Left cardiac atrium (tissue), 4 donors: ENCODE results near the gene CHRM4. TPM values are rescaled to one million over a fixed set of nuclear protein-coding genes. Genes with fewer than 3 reads are reported as not detected.
A peak's percentile ranks its signal among the peaks of the same experiment; 100 is the strongest.

ENCODE experiments used
- ATAC-seq, 2 donors: fragments of 200-7000 bp; cut with Tn5 transposase; one replicate each; pipeline ENCODE4 v1.9.1; 2020; ENCODE audit warnings: mild to moderate bottlenecking in 2 of 2, moderate library complexity in 2 of 2
- DNase-seq: peaks from one replicate; pipeline ENCODE4 v3.0.0-alpha.2; 2020
- intact Hi-C, 2 donors: fragments of 100-400 bp; cut with DNase I; formaldehyde crosslinking; loops; one replicate each; pipeline versions ENCODE4 v1.14.1 to v1.15.1; 2022 to 2023
- total RNA-seq, 2 donors: library from RNA; stranded (reverse); fragmentation: NEBNext Ultra II Directional; extraction: Animal tissue kit (Norgen Biotek cat#: 25700); gene quantifications; one replicate each; pipeline ENCODE4 v1.2.1, GENCODE V29; 2021
- donor health status: DM: no; HTN: yes; CAD: no.
- donor health status: DM: no; HTN: yes; CAD: no; lungs with severe emphysema.
- donor health status: DM: yes; HTN: yes; CAD: no.
- donor health status: Dilated cardiomyopathy.

Gene CHRM4
- total RNA-seq, 2 donors from 2014 or later = 0.21 TPM; not detected in 1

- DNase-seq = no peak
- intact Hi-C loops = no loop called here
- no peak for ATAC-seq
Observed at GRCh38 chr11:46360878-46361277, 30.7 kb downstream of the CHRM4 start.

- ATAC-seq = no peak
- no peak for DNase-seq
- intact Hi-C loops = no loop called here
Observed at GRCh38 chr11:46359953-46360352, 31.6 kb downstream of the CHRM4 start.

GRCh38 chr11:46357483-46357936 is 34.1 kb downstream of the CHRM4 start:
- DNase-seq (no peak), ATAC-seq (peak in 1 of 2 donors; percentile 2)
- intact Hi-C loops = no loop called here

- intact Hi-C loops = no loop called here
- ATAC-seq (peak in 1 of 2 donors; percentile 4), DNase-seq (no peak)
Observed at GRCh38 chr11:46356924-46357482, 34.6 kb downstream of the CHRM4 start.

DNA sequence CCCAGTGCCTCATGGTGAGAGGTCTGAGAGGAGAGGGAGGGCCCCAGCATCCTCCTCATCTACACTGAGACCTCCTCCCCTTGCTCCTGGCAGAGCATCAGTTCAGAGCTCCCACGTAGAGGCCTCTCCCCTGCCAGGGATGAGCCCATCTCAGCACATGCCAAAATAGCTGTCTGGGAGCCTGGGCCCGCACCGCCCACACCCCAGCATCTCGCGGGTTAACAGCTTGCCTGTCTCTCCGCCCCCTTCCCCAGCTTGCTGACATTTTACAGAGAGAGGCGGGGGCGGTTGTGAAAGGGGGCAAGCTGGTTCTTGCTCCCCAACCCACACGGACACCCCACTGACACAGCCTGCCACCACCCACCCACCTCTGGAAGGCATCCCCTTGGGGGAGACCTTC is 37.9 kb downstream of the CHRM4 start:
- ATAC-seq = peak; percentile 21 to 40
- intact Hi-C loops = loop anchor here in 1 of 2 donors (2.0 kb wide), 1 partner anchor 13 kb away; no protein-coding TSS in a partner anchor
- DNase-seq = no peak

DNA sequence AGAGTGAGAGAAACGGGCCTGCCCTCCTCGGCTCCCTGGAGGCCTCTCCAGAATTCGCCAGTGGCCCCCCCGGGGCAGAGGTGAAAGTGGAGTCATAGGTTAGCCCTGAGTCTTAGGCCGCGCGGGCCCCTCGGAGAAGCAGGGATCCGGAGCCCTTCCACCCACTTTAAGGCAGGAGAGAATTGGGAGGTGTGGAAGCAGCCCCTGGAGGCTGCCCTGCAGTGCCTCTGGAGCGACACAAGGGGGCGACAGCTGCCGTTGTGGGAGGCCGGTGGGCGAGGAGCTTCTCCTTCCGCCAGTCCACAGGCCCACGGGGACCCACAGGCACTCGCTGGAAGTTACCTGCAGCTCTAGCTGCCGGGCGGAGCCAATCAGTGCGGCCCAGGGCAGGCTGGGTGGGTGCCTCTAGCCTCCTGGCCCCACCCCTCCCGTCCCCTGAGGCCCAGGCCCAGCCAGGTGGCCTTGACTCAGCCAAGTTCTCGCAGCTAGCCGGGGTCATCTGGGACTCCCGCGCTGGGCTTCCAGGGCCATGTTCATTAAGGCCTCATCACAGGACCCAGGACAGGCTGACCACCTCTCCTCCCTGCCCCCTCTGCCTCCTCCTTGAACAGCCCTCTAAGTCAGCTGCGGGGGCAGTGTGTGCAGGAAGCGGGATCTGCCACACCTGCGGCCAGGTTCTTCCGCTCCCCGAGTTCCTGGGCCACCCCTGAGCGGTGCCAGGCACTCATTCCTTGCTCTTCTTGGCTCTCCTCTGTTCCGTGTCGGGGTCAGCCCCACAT is 39.3 kb downstream of the CHRM4 start:
- peak; percentile 20 to 33 for ATAC-seq
- intact Hi-C loops = loop anchor here in 1 of 2 donors (2.0 kb wide), 1 partner anchor 15 kb away; no protein-coding TSS in a partner anchor
- no peak for DNase-seq

- intact Hi-C loops = loop anchor here in 1 of 2 donors (2.0 kb wide), 1 partner anchor 15 kb away; no protein-coding TSS in a partner anchor
- ATAC-seq = no peak
- DNase-seq = no peak
Observed at GRCh38 chr11:46351606-46352005, 40.0 kb downstream of the CHRM4 start.

GRCh38 chr11:46351148-46351547 is 40.4 kb downstream of the CHRM4 start:
- ATAC-seq = no peak
- DNase-seq = no peak
- intact Hi-C loops = no loop called here

DNA sequence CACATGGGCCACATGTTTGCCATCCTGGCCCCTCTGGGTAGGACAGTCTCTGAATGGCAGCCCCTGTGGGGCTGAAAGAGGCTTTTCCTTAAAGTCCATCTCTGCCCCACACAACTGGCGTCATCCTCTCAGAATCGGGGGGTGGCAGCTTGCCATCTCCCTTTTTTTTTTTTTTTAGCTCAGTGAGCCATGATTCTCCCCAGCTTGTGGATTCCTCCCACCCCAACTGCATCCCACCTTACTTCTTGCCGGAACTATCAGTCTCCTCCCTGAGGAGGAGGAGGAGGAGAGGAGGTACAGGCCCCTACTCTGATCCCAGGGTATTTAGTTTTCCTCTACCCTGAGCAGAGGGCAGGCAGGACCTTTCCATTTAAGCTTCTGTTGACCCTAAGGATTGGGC is 40.9 kb downstream of the CHRM4 start:
- ATAC-seq (no peak), DNase-seq (no peak)
- intact Hi-C loops = no loop called here

DNA sequence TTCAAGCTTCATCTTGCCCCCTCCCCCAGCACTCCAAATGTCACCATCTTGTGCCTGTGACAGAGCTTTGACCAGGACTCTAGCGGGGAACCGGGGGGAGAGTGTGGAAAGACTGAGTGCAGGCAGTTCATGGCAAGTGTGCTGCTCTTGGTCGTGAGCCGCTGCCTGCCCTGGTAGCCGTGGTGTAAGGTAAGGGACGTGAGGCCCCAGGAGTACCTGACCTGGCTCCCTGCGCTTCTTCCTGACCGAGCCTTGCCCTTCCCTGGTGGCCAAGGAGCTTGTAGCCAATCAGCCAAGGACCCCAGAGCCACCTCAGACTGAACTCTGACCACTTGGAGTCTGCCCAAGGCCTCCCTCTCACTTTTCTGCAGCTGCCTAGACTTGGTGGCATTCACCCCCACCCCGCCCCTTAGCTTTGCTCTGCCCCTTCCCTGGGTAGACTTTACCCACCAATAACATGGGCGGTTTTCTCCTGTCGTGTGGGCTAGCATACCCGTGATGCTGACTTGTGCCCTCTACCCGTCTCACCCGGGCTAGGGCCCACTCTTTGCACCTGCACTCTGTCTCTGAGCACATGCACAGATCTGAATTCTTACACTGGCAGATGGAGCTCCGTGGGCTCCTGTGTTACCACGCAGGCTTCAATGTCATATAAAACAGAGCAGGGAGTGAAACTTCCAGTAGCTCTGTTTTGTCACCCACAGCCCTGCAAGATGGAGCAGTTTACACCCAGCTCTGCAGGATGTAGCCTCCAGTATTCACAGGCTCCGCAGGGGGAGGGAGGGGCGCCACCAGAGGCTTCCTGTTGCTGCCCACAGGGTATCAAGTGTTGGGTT is 42.8 kb downstream of the CHRM4 start:
- ATAC-seq (no peak), DNase-seq (no peak)
- intact Hi-C loops = no loop called here

DNA sequence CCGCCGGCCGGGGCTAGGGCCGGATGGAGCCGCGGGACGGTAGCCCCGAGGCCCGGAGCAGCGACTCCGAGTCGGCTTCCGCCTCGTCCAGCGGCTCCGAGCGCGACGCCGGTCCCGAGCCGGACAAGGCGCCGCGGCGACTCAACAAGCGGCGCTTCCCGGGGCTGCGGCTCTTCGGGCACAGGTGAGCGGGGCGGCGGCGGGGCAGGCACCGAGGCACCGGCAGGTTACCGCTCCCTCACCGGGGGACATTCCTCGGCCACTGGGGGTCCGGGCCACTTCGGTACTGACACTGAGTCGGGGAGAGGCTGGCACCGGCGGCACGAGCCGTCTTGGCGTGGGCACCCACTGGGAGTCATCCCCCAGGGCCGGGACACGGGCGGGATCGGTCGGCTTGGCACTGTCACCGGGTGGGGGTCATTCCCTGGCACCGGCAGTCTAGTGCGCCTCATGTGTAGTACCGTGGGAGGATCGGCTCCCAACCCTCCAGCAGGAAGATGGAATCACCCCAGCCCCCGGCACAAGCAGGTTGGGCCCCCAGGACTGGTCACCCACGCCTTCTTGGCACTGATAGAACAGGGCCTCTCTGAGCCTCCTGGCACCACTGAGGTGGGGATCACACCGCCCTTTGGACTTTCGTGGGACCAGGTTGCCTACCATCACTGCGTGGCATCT is 43.8 kb downstream of the CHRM4 start:
- ATAC-seq = peak in 1 of 2 donors; percentile 1
- no peak for DNase-seq

DNA sequence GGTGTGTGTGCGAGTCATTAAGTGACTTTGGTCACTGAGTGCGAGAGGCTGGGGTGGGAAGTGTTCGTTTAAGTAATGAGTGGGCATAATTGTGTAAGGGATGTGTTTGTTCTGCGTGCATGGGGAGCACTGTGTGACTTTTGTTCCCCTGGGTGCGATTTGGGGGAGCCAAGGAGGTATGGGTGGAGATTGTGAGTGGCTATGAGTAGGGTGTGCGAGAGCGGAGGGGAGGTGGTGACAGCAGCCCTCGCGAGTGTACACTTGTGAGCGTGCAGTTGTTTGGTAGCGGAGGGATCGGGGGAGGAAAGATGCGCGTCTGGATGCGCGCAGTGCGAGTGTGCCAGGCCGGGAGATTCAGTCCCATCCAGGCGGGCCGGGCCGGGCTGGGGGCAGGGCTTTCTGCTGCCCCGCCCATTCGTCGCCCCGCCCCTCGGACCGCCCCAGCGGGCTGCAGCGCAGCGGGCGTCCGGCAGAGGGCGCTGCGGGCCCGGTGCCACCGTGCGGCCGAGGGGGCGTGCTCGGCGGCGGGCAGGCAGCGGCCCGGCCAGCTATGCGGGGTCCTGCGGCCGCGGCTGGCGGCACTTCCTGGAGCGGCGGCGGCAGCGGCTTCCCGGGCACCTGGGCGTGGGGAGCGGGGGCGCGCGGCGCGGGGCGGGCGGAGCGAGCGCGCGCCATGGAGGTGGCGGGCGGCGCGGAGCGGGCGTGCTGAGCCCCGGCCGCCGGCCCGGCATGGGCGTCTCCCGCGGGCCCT is 44.5 kb downstream of the CHRM4 start, which contains the start of gene DGKZ:
DGKZ (plus strand) TSS at position 578 of the 751 bp plus-strand sequence. CDS start 197 bp downstream, outside the sequence.
- ATAC-seq (peak; percentile 82 to 86), DNase-seq (peak; percentile 87)
- intact Hi-C loops = no loop called here

More for the DNA sequence above, 43.8 kb downstream of the CHRM4 start:
- intact Hi-C loops = no loop called here

GRCh38 chr11:46345881-46346484 is 45.6 kb downstream of the CHRM4 start:
- peak in 1 of 2 donors; percentile 2 for ATAC-seq

GRCh38 chr11:46345131-46345597 is 46.4 kb downstream of the CHRM4 start:
- DNase-seq = peak; percentile 76
- peak; percentile 12 to 24 for ATAC-seq
- intact Hi-C loops = no loop called here

More at GRCh38 chr11:46345881-46346484, 45.6 kb downstream of the CHRM4 start:
- DNase-seq = no peak
- intact Hi-C loops = no loop called here

DNA sequence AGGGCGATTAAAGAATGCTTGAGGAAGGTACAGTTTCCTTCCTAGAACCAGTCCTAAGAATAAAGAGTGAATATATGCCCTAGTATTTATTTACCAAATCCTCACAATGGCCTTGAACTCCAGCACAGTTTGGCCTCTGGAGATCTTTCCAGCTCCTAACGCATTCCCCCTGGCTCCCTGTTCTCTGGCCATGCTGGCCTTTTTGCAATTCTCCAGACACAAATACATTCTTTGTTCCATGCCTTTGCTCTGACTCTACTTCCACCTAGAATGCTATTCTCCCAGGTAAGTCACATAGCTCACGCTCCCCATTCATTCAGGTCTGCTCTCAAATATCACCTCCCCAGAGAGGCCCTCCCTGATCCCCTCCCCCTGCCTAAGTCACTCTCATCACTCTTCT is 48.1 kb downstream of the CHRM4 start:
- intact Hi-C loops = no loop called here
- ATAC-seq = no peak
- DNase-seq = no peak

- ATAC-seq (no peak), DNase-seq (peak; percentile 60)
- intact Hi-C loops = no loop called here
Observed at GRCh38 chr11:46342239-46342638, 49.3 kb downstream of the CHRM4 start.

- intact Hi-C loops = no loop called here
- ATAC-seq (no peak), DNase-seq (no peak)
Observed at GRCh38 chr11:46341454-46341853, 50.1 kb downstream of the CHRM4 start.

GRCh38 chr11:46339816-46340215 is 51.8 kb downstream of the CHRM4 start:
- ATAC-seq = peak; percentile 62 to 85
- intact Hi-C loops = loop anchor here in 1 of 2 donors (10.0 kb wide), 1 partner anchor 225 kb away; no protein-coding TSS in a partner anchor
- no peak for DNase-seq
